HEK293 (cell line): ENCODE results near the gene DCDC1.

ENCODE experiments used
- CTCF ChIA-PET: fragments of 350-600 bp; formaldehyde crosslinking; extraction: SDS; loops from one replicate; lab custom pipeline; 2021; ENCODE audit warnings: antibody characterized with exemption; lab: Yijun Ruan, JAX
- POLR2A ChIA-PET: fragments of 300-600 bp; formaldehyde crosslinking; extraction: SDS; loops from one replicate; lab custom pipeline; 2020; ENCODE audit warnings: antibody characterized with exemption, inconsistent platforms; lab: Yijun Ruan, JAX
- H3K27ac ChIP-seq: fragments of 200-500 bp; sonication (Bioruptor generic); 2 replicates; pipeline ENCODE4 v1.5.1; 2014; ENCODE audit warnings: low read depth, low read length, control low read depth, inconsistent platforms; ENCODE audit errors: extremely low read depth
- H3K36me3 ChIP-seq, 2 experiments: fragments of 200-500 bp in 1 of 2; sonication (Bioruptor generic) in 1 of 2; 1 replicate in 1 of 2; 2 replicates in 1 of 2; pipeline ENCODE4 v1.5.1; 2014 to 2017; ENCODE audit warnings: inconsistent platforms in 2 of 2, low read length in 2 of 2; ENCODE audit not compliant: control insufficient read depth in 2 of 2, insufficient read depth in 1 of 2
- H3K4me1 ChIP-seq: fragments of 200-500 bp; sonication (Bioruptor generic); 2 replicates; pipeline ENCODE4 v1.5.1; 2014; ENCODE audit warnings: mild to moderate bottlenecking, low read length, inconsistent platforms; ENCODE audit not compliant: control insufficient read depth, insufficient read depth
- H3K4me3 ChIP-seq: 2 replicates; pipeline ENCODE4 v1.5.1; 2011; ENCODE audit warnings: low read depth, mild to moderate bottlenecking, control low read depth, low read length, moderate library complexity
- H3K9me3 ChIP-seq: fragments of 200-500 bp; sonication (Bioruptor generic); 2 replicates; pipeline ENCODE4 v1.5.1; 2014; ENCODE audit warnings: low read depth, low read length, inconsistent platforms; ENCODE audit not compliant: control insufficient read depth, insufficient read depth
- AEBP2 ChIP-seq: fragments of 450-650 bp; formaldehyde crosslinking; IDR thresholded peaks from 2 replicates; pipeline ENCODE4 v1.5.1; 2016; ENCODE audit warnings: missing biosample characterization, missing genetic modification characterization, borderline replicate concordance
- PRDM4 ChIP-seq: fragments of 450-650 bp; formaldehyde crosslinking; IDR thresholded peaks from 2 replicates; pipeline ENCODE4 v1.5.1; 2017; ENCODE audit warnings: missing biosample characterization, missing genetic modification characterization
- SETDB1 ChIP-seq: IDR thresholded peaks from one replicate; pipeline ENCODE4 v1.6.1; 2017; ENCODE audit warnings: mild to moderate bottlenecking, low read length, moderate library complexity, mixed read lengths; ENCODE audit not compliant: insufficient read length
- SP3 ChIP-seq: fragments of 450-650 bp; formaldehyde crosslinking; IDR thresholded peaks from 2 replicates; pipeline ENCODE4 v1.5.1; 2016; ENCODE audit warnings: missing biosample characterization, missing genetic modification characterization
- ZBTB21 ChIP-seq: fragments of 450-650 bp; formaldehyde crosslinking; IDR thresholded peaks from 2 replicates; pipeline ENCODE4 v1.5.1; 2017; ENCODE audit warnings: missing biosample characterization, missing genetic modification characterization
- ZBTB49 ChIP-seq: fragments of 450-650 bp; formaldehyde crosslinking; IDR thresholded peaks from 2 replicates; pipeline ENCODE4 v1.5.1; 2016; ENCODE audit warnings: missing biosample characterization, missing genetic modification characterization, low read depth
- ZFP37 ChIP-seq: fragments of 450-650 bp; formaldehyde crosslinking; IDR thresholded peaks from 2 replicates; pipeline ENCODE4 v1.5.1; 2016; ENCODE audit warnings: missing biosample characterization, missing genetic modification characterization
- ZIC2 ChIP-seq: fragments of 450-650 bp; formaldehyde crosslinking; IDR thresholded peaks from 2 replicates; pipeline ENCODE4 v1.5.1; 2016; ENCODE audit warnings: missing biosample characterization, missing genetic modification characterization
- ZNF202 ChIP-seq: fragments of 450-650 bp; formaldehyde crosslinking; IDR thresholded peaks from 2 replicates; pipeline ENCODE4 v1.5.1; 2016; ENCODE audit warnings: missing biosample characterization, missing genetic modification characterization, borderline replicate concordance
- ZNF26 ChIP-seq: fragments of 450-650 bp; formaldehyde crosslinking; IDR thresholded peaks from 2 replicates; pipeline ENCODE4 v1.5.1; 2016; ENCODE audit warnings: missing biosample characterization, missing genetic modification characterization
- ZNF416 ChIP-seq: fragments of 450-650 bp; formaldehyde crosslinking; IDR thresholded peaks from 2 replicates; pipeline ENCODE4 v1.5.1; 2016; ENCODE audit warnings: missing biosample characterization, missing genetic modification characterization
- ZNF529 ChIP-seq: fragments of 450-650 bp; formaldehyde crosslinking; IDR thresholded peaks from 2 replicates; pipeline ENCODE4 v1.5.1; 2017; ENCODE audit warnings: missing genetic modification characterization, missing biosample characterization; ENCODE audit not compliant: insufficient replicate concordance
- ZNF596 ChIP-seq: fragments of 450-650 bp; IDR thresholded peaks from 2 replicates; pipeline ENCODE4 v1.5.0; 2018; ENCODE audit warnings: missing biosample characterization, mild to moderate bottlenecking, missing genetic modification characterization, moderate library complexity
- ZNF629 ChIP-seq: fragments of 450-650 bp; formaldehyde crosslinking; IDR thresholded peaks from 2 replicates; pipeline ENCODE4 v1.5.1; 2017; ENCODE audit warnings: missing biosample characterization, missing genetic modification characterization
- ZSCAN16 ChIP-seq: fragments of 450-650 bp; formaldehyde crosslinking; IDR thresholded peaks from 2 replicates; pipeline ENCODE4 v1.5.1; 2016; ENCODE audit warnings: missing biosample characterization, missing genetic modification characterization
- ZSCAN5A ChIP-seq: fragments of 450-650 bp; formaldehyde crosslinking; IDR thresholded peaks from 2 replicates; pipeline ENCODE4 v1.5.1; 2016; ENCODE audit warnings: missing biosample characterization, missing genetic modification characterization

The DCDC1 gene

GRCh38 chr11:30823119-30823518 lies 546.4 kb downstream of the DCDC1 start (continued):
- no peak for TF ChIP-seq ZNF596
- TF ChIP-seq PRDM4 (tag by site-specific recombination) = no peak

- Histone ChIP-seq H3K27ac (no peak overlapping the region), H3K4me3 (no peak overlapping the region), H3K4me1 (no peaks in the 10 kb centered on the region), H3K36me3 (no peaks in the 10 kb centered on the region), H3K9me3 (no peaks in the 10 kb centered on the region)
- ChIA-PET CTCF (no interaction called here), POLR2A (no interaction called here)
- TF ChIP-seq ZNF26 (tag by site-specific recombination) = no peak
- TF ChIP-seq ZNF629 = no peak
- no peak for TF ChIP-seq ZBTB49 (tag by site-specific recombination)
- TF ChIP-seq ZFP37 = no peak
- TF ChIP-seq ZNF529 (tag by site-specific recombination) = no peak
- no peak for TF ChIP-seq AEBP2 (tag by site-specific recombination)
- no peak for TF ChIP-seq ZNF596
- TF ChIP-seq SP3 (tag by site-specific recombination) = no peak
- no peak for TF ChIP-seq ZIC2 (tag by site-specific recombination)
- TF ChIP-seq ZNF416 (tag by site-specific recombination) = no peak
- no peak for TF ChIP-seq ZBTB21 (tag by site-specific recombination)
- no peak for TF ChIP-seq ZSCAN16 (tag by site-specific recombination)
- TF ChIP-seq ZNF202 (tag by site-specific recombination) = no peak
- TF ChIP-seq ZSCAN5A = no peak
- no peak for TF ChIP-seq SETDB1
- TF ChIP-seq, all 188 proteins: peak for 0
Observed at GRCh38 chr11:30821438-30821965, 548.0 kb downstream of the DCDC1 start.
